Measurements from ENCODE around the gene STX11.

Gene STX11

GRCh38 chr6:144143106-144143505 is 7.2 kb upstream of the STX11 start:
- no peak for DNase-seq

GRCh38 chr6:144143878-144144277 is 6.4 kb upstream of the STX11 start:
- no peak for DNase-seq

GRCh38 chr6:144144996-144145395 is 5.3 kb upstream of the STX11 start:
- no peak for DNase-seq

GRCh38 chr6:144145541-144145940 is 4.8 kb upstream of the STX11 start:
- no peak for DNase-seq

GRCh38 chr6:144148886-144149285 is 1.4 kb upstream of the STX11 start:
- DNase-seq, result no peak

- peak in 1 of 2 donors; percentile 16 for DNase-seq
Observed at GRCh38 chr6:144149558-144149893, 791 bp upstream of the STX11 start.

- DNase-seq, result peak; percentile 88 to 90
Observed at GRCh38 chr6:144150710-144151657, 667 bp downstream of the STX11 start.

- DNase-seq, result peak; percentile 72 to 77
Observed at GRCh38 chr6:144152334-144152900, 2.1 kb downstream of the STX11 start.

- DNase-seq, result peak; percentile 54 to 62
Observed at GRCh38 chr6:144153260-144153659, 2.9 kb downstream of the STX11 start.

- DNase-seq, result no peak
Observed at GRCh38 chr6:144153971-144154370, 3.7 kb downstream of the STX11 start.

- DNase-seq, result no peak
Observed at GRCh38 chr6:144155529-144155928, 5.2 kb downstream of the STX11 start.

- DNase-seq, result peak; percentile 56 to 99
Observed at GRCh38 chr6:144156338-144156737, 6.0 kb downstream of the STX11 start.

GRCh38 chr6:144156991-144157390 is 6.7 kb downstream of the STX11 start:
- no peak for DNase-seq

- DNase-seq, result no peak
Observed at GRCh38 chr6:144158133-144158532, 7.8 kb downstream of the STX11 start.

- DNase-seq, result peak in 1 of 2 donors; percentile 51
Observed at GRCh38 chr6:144159223-144159622, 8.9 kb downstream of the STX11 start.

GRCh38 chr6:144159742-144160141 is 9.4 kb downstream of the STX11 start:
- DNase-seq, result peak; percentile 62 to 74

GRCh38 chr6:144160431-144161005 is 10.2 kb downstream of the STX11 start:
- peak in 1 of 2 donors; percentile 26 for DNase-seq

- peak; percentile 79 to 92 for DNase-seq
Observed at GRCh38 chr6:144161975-144162374, 11.7 kb downstream of the STX11 start.

GRCh38 chr6:144162977-144163376 is 12.7 kb downstream of the STX11 start:
- DNase-seq, result peak; percentile 76 to 84

- DNase-seq, result peak in 1 of 2 donors; percentile 29
Observed at GRCh38 chr6:144165784-144166183, 15.5 kb downstream of the STX11 start.

- no peak for DNase-seq
Observed at GRCh38 chr6:144170044-144170443, 19.7 kb downstream of the STX11 start.

- no peak for DNase-seq
Observed at GRCh38 chr6:144171406-144171805, 21.1 kb downstream of the STX11 start.

GRCh38 chr6:144174006-144174405 is 23.7 kb downstream of the STX11 start:
- peak; percentile 65 to 68 for DNase-seq

GRCh38 chr6:144176043-144176442 is 25.7 kb downstream of the STX11 start:
- no peak for DNase-seq

All from inflammatory macrophage (primary cell).